GM21447 (cell line): ENCODE results near the gene SDK2.

Experiments
- ATAC-seq: cut with Tn5 transposase; IDR thresholded peaks from one replicate; pipeline ENCODE4 v1.9.1; 2021; ENCODE audit not compliant: unreplicated experiment

SDK2 gene

DNA sequence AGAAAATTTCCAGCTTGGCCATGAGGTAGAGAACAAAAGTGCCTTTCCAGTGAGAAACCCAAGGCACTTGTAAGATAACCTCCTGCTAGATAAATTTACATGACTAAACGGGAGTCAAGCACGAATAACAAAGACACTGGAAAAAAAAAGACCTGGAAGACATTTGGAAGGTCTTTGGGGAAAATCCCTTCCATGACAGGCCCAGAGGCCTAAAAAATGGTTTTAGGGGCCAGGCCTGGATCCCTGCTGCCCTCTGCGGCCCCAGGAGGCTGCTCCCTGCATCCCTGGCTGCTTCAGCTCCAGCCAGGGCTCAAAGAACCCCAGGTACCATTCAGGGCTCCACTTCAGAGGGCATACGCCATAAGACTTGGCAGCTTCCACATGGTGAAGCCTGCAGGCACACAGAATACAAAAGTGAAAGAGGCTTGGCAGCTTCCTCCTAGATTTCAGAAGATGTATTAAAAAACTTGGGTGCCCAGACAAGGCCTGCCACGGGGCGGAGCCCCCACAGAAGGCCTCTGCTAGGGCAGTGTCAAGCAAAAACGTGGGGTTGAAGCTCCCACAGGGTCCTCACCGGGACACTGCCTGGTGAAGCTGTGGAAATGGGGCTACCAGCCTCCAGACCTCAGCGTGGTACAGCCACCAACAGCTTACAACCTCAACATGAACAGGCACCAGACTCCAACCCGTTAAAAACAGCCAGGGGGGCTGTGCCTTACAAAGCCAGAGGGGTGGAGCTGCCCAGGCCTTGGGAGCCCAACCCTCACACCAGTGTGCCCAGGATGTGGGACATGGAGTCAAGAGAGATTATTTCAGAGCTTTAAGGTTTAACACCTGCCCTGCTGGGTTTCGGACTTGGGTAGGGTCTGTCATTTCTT lies 77.1 kb downstream of the SDK2 start:
- ATAC-seq, result peak; percentile 51

DNA sequence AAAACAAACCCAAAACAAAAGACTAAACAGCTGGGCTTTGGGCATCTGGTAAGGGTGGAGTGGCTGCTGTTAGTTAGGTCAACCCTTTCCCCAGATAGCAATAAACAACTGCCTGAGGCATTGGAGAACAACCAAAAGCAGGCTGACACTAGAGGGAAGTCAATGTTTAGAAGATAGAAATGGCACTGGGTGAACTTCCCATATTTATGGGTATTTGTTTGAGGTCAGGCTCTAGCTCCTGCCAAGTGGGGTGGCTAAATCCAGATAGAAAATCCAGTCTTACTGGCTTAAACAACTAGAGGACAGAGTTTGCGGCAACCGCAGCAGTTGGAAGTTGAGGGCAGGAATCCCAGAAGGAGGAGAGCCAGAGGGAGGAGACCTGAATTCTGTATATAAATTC lies 79.4 kb downstream of the SDK2 start:
- no peak for ATAC-seq

DNA sequence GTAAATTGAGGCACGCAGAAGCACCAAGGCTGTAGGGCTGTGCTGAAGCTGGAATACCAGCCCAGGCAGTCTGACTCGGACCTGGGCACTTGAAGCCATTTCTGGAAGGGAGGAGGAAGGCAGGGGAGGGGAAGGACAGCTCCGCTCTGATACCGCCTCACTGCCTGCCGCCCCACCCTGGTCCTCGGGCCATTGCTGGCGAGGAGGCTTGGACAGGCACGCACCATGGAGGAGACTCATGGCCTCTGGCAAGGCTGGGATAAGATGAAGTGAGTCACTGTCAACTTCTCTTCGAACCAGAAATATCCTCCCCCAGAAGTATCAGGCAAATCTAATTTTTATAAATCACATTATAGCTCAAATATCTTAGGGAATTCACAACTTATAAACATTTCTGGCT lies 81.3 kb downstream of the SDK2 start:
- no peak for ATAC-seq

DNA sequence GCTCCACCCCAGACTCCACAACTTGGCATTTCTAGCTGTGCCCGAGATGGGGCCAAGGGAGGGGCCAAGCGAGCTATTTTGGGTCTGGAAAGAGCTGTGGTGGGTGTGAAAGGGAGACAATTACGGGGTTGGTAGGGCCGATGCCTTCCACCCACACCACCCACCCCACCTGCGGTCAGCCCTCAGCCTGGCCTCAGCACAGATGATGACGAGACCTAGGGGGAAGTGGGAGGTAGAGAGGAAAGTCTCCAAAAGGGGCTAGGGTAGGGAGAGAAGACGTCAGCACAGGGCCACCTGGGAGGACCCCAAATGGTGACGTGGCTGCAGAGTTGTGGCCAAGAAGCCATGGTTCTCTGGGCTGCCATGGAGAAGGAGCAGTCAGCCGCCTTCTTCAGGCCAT lies 83.1 kb downstream of the SDK2 start:
- ATAC-seq, result no peak

DNA sequence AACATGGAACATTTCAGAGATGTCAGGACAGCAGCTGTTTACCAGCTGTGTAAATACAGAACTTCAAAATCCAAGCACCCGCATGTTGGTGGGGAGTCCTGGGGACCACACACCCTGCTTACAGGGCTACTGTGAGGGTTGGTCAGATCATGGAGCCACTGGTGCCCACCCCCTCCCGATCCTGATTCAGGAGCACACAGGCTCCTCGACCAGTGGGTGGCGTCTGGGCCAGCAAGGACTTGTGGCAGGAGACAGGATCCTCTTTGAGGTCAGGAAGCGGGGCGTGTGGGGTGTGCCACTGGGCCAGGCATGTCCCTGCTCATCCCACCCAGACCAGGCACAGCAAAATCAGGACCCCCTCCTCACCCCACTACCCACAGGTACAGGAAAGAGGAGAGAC lies 83.6 kb downstream of the SDK2 start:
- no peak for ATAC-seq

DNA sequence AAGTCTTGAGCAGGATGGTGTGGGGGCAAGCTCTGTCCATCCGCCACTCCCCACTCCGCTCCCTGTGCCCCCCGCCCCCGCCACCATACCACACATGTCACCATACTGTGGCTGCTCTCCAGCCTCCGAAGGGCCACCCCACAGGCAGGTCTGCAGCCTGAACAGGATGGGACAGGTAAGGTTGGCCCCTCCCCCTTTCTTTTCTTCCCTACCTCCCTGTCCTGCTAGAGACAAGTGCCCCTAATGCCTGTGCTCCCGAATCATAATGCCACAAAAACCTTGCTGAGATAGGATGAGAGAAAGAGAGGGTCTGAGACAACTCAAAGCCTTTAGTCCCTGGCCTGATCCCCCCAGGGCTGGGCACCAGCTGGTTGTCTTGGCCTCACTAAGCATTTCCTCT lies 84.7 kb downstream of the SDK2 start:
- ATAC-seq, result no peak

DNA sequence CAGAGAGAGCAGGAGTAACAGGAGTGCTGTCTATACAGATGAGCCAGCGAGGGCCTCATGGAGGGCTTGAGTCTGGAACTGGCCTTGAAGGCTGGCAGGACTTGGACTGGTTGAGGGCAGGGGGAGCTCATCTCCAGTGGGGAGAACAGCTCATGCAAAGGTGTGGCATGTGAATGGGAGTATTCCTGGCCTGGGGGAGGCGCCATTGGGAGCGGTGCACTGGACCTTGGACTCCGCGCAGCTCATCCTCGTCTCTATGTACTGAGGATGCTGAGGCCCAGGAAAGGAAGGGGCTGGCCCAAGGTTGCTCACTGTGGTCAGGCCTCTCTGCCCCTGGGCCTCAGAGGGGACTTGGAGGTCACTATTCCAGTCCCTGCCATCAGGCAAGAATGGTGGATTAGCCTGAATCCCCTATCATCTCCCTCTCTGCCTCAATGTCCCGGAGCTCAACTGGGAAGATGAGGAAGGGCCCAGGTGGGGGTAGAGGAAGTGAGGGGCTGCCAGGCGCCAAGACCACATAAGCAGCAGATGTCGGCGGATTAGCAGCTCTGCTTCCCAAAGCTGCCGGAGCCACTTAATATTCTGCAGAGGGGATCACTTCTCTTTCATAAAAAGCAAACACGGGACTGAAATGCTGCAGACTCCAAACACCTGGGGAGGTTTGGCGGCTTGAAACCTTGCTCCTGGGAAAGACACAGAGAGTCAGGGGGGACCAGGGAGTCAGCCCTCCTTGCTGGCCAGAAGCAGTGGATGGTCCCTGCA lies 88.9 kb downstream of the SDK2 start:
- ATAC-seq, result no peak

DNA sequence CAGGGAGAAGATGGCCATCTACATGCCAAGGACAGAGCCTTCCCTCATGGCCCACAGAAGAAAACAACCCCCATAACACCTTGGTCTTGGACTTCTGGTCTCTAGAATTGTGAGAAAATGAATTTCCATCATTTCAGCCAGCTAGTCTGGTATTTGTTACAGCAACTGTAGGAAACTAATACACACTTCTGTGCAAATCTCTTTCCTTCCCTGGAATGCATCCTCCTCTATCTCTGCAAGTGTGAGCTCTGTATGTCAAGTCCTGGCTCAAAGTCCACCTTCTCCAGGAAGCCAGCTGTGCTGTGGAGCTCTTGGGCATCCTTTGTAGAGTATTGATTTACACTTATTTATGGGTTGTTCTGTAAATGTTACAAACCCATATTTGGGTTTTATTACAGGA lies 89.7 kb downstream of the SDK2 start:
- no peak for ATAC-seq

DNA sequence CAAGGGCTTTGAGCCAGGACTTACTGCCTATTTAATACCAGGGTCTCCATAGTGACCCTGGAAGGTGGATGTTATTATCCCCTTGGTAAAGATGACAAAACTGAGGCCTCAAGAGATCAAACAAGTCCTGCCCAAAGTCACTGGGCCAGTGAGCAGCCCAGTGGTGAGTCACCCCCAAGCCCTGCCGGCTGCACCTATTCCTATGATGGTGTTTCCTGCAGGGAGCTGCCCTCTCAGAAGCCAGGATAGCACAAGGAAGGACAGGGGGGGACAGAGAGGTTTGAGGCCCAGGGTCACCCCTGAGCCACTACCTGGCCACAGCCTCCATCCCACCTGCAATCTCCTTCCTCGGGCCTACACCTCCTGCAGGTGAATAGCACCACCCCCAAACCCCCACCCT lies 90.9 kb downstream of the SDK2 start:
- no peak for ATAC-seq

DNA sequence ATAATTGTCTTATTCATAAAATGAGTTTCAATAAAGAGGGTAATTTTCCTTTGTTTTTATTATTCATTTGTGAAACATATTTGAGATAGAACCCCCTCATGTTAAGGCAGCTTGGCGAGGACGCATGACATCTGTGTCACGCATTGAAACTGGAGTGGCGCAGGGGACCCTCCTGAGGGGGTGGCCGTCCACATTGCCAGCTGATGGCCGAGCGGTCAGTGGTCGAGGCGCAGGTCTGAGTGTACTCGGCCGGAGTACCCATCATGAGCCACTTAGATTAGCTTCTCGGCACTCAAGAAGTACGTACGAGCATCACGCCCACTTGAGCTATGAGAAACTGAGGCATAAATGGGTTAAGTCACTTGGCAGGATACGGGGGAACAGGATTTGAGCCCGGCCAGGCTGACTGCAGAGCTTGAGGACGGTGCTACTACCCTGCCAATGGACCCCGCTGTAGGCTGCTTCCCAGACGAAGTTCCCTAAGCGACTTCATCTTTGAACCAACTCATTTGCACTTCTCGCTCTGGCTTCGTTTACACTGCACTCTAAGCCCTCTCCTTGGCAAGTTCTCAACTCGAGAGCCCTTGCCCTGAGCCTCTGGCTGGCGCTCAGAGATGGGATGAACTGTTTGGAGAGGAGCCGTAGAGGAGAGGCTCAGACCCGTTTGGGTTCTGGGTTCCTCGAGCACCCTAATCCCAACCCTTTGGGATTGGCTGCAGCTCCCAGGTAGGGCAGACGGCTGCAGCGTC lies 91.8 kb downstream of the SDK2 start:
- no peak for ATAC-seq

DNA sequence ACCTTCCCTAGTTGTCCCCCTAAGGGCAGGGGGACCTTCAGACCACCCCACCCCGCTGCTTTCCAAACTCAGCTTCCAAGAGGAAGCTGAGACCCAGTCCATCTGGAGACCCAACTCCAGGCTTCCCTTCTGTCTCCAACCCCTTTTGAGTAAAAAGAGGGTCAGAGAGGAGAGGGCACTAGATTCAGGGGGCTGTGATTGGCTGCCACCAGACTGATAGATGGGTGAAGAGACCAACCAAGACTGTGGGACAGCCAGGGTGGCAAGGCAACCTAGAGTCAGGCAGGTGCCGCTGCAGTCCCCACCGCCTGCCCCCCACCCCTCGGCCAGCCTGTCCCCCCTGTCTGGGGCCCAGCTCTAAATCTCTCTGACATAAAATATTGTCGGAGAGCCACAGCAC lies 92.5 kb downstream of the SDK2 start:
- no peak for ATAC-seq

DNA sequence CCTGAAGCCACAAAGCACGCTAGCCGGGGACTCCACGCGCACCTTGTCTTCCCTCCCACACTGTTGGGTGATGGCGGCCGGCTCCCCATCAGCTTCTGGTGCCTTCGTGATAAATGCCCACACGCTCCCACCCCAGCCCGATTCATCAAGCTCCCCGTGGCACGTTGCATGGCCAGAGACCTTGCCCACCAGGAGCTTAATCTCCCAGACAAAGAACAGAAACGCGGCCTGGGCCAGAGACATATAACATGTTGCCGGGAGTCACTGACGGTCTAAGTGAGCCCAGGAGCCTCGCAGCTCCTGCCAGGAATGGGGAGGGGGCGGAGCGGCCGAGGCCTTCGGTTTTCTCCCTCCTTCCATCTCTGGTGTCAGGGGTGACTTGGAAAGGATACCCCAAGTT lies 93.1 kb downstream of the SDK2 start:
- no peak for ATAC-seq

DNA sequence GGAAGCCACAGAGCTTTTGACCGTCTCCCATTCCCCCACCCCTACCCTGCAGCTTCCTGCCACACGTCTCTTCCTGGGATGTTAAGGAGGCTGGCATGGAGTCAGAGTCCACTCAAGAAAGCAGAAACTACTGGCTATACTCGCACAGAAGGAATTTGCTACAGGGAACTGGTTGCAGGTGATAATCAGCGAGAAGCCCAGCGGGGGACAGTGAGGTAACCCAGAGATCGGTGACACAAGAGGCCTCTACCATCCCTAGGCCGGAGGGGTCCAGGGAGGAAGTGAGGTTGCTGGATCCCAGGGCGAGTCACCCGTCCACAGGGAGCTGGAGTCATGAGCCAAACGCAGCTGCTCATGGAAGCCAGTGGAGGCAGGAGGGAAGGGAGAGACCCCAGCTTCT lies 93.7 kb downstream of the SDK2 start:
- no peak for ATAC-seq

DNA sequence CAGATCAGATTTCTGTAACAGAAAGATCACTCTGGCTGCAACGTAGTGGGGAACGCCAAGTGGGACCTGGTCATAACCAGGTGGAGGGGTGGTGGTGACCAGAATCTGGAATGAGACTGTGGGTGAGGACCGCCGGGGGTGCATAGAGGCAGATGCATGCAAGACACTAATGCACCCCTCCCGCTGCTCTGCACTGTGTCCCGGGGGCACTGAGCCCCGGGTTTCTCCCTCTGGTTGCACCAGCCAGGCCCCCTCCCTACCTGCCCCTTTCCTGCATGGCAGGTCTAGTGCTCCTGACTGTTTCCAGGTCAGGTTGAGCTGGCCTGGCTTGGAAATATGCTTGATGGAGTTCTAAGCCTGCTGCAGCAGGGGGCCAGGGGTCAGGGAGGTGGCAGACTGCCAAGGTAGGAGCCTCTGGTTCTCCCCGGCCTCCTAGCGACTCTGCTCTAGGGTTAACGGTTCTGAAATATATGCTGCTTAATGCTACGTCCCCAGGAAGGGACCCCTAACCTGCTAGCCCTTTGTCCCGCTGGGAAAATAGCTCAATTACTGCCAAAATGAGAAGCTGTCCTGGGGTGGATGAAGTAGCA lies 94.3 kb downstream of the SDK2 start:
- ATAC-seq, result no peak

DNA sequence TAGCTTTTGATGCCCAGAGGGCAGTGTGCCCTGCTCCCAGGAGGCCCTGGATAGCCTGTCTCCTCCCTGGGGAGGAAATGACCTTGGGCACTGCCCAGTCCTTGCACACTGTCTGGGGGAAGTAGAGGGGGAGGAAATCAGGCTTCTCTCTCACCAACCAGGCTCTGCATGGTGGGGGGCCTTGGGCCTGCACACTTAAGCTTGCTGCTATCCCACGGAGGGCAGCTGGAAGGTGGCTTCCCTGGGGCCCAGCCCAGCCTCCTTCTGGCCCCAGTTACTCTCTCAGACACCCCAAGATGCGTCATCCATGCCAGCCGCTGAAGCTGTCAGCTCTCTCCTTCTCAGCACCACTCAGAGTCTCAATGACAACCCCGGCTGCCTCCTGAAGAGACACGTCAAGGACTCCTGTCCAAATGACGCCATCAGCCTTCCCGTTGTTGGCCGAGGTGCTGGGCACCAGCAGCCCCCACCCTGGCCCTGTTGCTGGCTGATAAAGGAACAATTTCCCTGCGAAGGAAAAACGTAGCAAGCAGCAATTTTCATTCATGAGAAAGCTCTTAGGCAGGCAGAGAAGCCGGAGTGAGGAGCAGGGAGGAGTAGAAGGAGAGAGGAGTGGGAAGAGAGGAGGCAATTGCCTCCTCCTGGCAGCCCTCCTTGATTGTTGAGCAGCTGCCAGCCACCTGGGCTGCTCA lies 95.5 kb downstream of the SDK2 start:
- ATAC-seq, result no peak

DNA sequence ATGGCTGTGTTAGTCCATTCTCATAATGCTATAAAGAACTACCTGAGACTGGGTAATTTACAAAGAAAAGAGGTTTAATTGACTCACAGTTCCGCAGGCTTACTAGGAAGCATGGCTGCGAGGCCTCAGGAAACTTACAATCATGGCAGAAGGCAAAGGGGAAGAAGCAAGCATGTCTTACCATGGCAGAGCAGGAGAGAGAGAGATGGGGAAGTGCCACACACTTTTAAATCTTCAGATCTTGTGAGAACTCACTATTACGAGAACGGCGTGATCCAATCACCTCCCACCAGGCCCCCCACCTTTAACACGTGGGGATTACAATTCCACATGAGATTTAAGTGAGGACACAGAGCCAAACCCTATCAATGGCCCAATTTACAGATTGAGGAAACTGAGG lies 96.5 kb downstream of the SDK2 start:
- no peak for ATAC-seq

DNA sequence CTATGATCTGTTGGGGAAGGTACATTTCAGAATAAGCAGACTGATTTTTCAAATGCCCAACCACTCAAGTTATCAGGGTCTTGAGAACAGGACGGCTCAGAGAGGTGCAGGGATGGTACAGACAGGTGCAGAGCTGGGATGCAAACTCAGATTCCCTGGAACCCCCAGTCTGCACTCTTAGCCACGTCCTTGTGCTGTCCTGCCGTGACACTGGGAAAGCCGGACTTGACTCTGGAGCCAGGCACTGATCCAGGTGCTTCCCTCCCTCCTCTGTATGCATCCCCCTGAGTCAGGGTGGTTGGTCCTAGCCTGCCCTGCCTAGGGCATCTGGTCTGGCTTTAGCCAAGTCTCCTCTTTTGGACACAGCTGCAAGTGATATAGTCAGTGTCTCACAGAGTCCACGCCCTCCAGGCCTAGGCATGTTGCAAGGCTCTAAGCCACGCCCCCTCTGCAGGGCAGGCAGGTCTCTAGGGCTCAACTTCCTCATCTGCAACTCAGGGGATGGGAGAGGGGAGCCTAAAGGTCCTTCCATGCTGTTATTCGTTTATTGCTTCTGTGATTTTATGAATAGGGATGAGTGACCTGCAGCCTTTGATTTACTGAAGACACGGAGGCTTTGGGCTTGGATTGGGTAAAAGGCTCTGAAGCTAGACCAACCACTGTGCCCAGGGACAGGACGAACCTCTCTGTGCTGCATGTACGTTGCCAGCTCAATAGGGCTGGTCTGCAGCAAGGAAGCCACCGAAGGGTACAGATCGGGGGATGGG lies 97.3 kb downstream of the SDK2 start:
- ATAC-seq, result no peak

DNA sequence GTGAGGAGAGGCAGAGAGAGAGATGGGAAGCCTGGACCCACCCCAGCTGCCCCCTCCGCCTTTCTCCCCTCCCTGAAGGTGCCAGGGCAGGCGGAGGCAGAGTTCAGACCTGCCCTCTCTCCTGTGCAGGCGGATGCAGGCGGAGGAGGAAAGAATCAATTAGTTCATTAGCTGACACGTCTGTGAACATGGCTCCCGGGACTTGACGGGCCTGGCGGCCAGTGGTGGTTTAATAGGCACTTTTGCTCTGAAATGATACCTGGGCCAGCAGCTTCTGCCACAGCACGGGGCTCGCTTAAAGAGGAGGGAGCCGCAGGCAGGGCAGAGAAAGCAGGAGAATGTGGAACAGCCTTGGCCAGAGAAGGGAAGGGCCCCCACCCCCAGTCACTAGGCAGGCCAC lies 98.1 kb downstream of the SDK2 start:
- ATAC-seq, result no peak

DNA sequence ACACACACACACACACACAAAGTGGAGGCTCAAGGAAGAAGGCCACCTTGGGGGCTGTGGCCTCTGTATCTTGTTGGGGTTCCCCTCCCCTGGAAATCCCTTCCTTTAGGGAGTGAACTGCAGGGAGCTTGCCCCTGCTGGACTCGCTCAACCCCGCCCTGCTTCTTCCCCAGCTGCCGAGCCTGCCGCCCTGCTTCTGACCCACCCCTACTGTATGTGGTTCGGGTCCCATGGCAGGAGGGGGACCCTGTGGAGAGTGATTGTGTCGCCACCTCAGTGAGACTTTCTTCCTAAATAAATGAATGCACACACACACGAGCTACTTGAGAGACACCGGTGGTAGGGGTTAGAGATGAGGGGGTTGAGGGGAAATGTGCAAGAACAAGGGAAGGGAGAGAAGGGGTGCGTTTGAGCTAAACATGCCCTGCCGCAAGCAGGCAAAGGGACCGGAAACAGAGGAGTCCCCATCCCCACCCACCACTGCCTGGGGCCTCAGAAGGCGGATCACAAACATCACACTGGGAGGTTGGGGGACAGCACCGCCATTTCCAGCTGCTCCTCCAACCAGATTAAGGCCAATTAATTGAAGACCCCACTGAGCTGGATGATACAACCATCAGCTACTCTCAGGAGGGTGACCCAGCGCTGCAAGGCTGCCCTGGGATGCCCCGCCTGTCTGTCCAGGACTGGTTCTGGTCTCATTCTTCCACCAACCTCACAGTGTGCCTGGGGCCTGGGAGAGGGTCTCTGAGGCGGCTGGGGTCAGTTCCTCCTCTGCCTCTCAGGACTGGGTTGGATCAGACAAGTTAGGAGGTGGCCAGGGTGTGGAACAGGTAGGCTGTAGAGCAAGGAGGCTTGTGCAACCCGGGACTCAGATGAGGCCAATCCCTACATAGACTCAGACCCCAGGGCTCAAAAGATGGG lies 98.9 kb downstream of the SDK2 start:
- ATAC-seq, result no peak
